Hepatocyte (in vitro differentiated cells): ENCODE data around the gene KL.

ENCODE experiments used
- EZH2 ChIP-seq: fragments of 200-600 bp; sonication (generic); IDR thresholded peaks from 2 replicates; pipeline ENCODE4 v1.6.1; 2016; ENCODE audit warnings: antibody characterized with exemption, mild to moderate bottlenecking, borderline replicate concordance
- TF ChIP-seq, protein P1 (sequence below): fragments of 200-600 bp; sonication (generic); IDR thresholded peaks from 2 replicates; pipeline ENCODE4 v1.5.1; 2016; ENCODE audit warnings: antibody characterized with exemption, mild to moderate bottlenecking; ENCODE audit not compliant: poor library complexity

- TF ChIP-seq, protein P1, sequence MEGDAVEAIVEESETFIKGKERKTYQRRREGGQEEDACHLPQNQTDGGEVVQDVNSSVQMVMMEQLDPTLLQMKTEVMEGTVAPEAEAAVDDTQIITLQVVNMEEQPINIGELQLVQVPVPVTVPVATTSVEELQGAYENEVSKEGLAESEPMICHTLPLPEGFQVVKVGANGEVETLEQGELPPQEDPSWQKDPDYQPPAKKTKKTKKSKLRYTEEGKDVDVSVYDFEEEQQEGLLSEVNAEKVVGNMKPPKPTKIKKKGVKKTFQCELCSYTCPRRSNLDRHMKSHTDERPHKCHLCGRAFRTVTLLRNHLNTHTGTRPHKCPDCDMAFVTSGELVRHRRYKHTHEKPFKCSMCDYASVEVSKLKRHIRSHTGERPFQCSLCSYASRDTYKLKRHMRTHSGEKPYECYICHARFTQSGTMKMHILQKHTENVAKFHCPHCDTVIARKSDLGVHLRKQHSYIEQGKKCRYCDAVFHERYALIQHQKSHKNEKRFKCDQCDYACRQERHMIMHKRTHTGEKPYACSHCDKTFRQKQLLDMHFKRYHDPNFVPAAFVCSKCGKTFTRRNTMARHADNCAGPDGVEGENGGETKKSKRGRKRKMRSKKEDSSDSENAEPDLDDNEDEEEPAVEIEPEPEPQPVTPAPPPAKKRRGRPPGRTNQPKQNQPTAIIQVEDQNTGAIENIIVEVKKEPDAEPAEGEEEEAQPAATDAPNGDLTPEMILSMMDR, result no peak
- no peak for TF ChIP-seq EZH2
Observed at GRCh38 chr13:33053397-33054066, 37.3 kb downstream of the KL start.
